Measurements from ENCODE around the gene ANXA1. TPM values are rescaled to one million over a fixed set of nuclear protein-coding genes. Genes with fewer than 3 reads are reported as not detected.

The ANXA1 gene
- total RNA-seq, 1 experiment from 2014 or later, result 8.3 TPM

DNA sequence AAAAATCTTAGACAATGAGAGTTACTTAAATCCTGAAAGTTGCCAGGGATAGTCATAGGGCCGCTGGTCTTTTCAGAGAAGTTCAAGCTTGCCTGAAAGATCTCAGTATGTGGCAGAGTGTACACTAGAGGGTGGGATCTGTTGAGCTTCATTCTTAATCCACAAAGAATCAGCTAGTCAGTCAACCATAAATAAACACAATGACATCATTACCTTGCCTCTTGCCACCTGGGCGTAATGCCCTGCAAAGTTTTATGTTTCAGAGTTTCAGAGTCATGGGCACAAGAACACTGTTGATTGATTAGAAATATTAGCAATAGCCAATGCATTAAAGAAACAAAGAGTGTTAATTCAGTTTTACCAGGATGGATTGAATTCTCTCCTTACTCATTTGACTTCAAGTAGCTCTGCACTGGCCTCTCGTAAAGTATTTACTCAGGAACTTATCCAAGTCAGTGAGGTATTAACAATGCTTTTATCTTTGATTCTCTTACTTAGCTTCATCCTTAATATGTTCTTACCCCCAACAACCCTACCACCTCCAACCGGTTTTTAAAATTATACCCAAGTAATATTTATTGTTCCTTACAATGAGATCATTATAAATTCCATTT lies 14.3 kb upstream of the ANXA1 start:
- Mint-ChIP-seq H3K36me3 (ENCODE audit: insufficient read depth, unreplicated experiment) (no peaks in the 10 kb centered on the region), H3K27ac (ENCODE audit: unreplicated experiment) (no peak overlapping the region), H3K27me3 (ENCODE audit: insufficient read depth, unreplicated experiment) (no peaks in the 10 kb centered on the region), H3K9me3 (ENCODE audit: unreplicated experiment) (no peaks in the 10 kb centered on the region), H3K4me3 (ENCODE audit: unreplicated experiment) (no peak overlapping the region), H3K4me1 (ENCODE audit: low read depth, unreplicated experiment) (no peaks in the 10 kb centered on the region)
- TF ChIP-seq, protein P1, sequence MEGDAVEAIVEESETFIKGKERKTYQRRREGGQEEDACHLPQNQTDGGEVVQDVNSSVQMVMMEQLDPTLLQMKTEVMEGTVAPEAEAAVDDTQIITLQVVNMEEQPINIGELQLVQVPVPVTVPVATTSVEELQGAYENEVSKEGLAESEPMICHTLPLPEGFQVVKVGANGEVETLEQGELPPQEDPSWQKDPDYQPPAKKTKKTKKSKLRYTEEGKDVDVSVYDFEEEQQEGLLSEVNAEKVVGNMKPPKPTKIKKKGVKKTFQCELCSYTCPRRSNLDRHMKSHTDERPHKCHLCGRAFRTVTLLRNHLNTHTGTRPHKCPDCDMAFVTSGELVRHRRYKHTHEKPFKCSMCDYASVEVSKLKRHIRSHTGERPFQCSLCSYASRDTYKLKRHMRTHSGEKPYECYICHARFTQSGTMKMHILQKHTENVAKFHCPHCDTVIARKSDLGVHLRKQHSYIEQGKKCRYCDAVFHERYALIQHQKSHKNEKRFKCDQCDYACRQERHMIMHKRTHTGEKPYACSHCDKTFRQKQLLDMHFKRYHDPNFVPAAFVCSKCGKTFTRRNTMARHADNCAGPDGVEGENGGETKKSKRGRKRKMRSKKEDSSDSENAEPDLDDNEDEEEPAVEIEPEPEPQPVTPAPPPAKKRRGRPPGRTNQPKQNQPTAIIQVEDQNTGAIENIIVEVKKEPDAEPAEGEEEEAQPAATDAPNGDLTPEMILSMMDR (IDR thresholded peaks at IDR 0.05; ENCODE audit: insufficient read depth in 1 of 2, low read depth in 1 of 2, low read length in 1 of 2, severe bottlenecking in 1 of 2, unreplicated experiment in 1 of 2), result no peak
- no peak for DNase-seq
- Histone ChIP-seq H3K4me3 (ENCODE audit: low read depth, low read length) (no peak overlapping the region), H3K36me3 (ENCODE audit: control insufficient read depth, insufficient read depth, low read length) (no peaks in the 10 kb centered on the region), H3K4me1 (no peaks in the 10 kb centered on the region), H3K27me3 (replicated peaks; ENCODE audit: control insufficient read depth, insufficient read depth, low read length) (no peaks in the 10 kb centered on the region), H3K9me3 (no peaks in the 10 kb centered on the region)
- CTCF ChIA-PET, result no interaction called here
- POLR2A ChIA-PET, result no interaction called here
- intact Hi-C loops (cut with micrococcal nuclease; ENCODE audit: unreplicated experiment), result no loop called here
- BruUV-seq (replicated peaks), result no TSS peak

DNA sequence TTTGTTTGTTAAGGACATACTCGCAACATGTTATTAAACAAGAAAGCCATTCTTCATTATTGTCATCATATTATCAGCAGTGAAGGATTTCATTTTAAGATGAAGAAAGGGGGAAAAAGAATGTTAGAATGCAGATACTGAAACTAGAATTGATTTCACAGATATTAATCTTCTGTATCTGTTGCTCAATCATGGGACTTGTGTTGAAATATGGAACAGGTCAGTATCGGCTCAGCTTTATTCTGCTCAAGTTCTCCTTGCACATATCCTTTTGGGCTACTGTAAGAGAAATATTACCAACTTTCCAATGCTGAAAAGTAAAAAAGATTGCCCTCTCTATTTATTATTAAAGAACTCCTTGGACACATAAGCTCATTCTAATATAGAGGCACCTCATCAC lies 13.8 kb upstream of the ANXA1 start:
- Mint-ChIP-seq H3K4me3 (ENCODE audit: unreplicated experiment) (no peak overlapping the region), H3K9me3 (ENCODE audit: unreplicated experiment) (no peaks in the 10 kb centered on the region), H3K27ac (ENCODE audit: unreplicated experiment) (no peak overlapping the region), H3K4me1 (ENCODE audit: low read depth, unreplicated experiment) (no peaks in the 10 kb centered on the region), H3K27me3 (ENCODE audit: insufficient read depth, unreplicated experiment) (no peaks in the 10 kb centered on the region), H3K36me3 (ENCODE audit: insufficient read depth, unreplicated experiment) (no peaks in the 10 kb centered on the region)
- CTCF ChIA-PET, result no interaction called here
- TF ChIP-seq, protein P1 (IDR thresholded peaks at IDR 0.05; ENCODE audit: insufficient read depth in 1 of 2, low read depth in 1 of 2, low read length in 1 of 2, severe bottlenecking in 1 of 2, unreplicated experiment in 1 of 2), result no peak
- no peak overlapping the region for H3K4me3 ChIP-seq (ENCODE audit: low read depth, low read length)
- DNase-seq, result no peak
- POLR2A ChIA-PET, result no interaction called here
- H3K36me3 ChIP-seq (ENCODE audit: control insufficient read depth, insufficient read depth, low read length), result no peaks in the 10 kb centered on the region
- no peaks in the 10 kb centered on the region for H3K4me1 ChIP-seq
- H3K27me3 ChIP-seq (replicated peaks; ENCODE audit: control insufficient read depth, insufficient read depth, low read length), result no peaks in the 10 kb centered on the region
- BruUV-seq (replicated peaks), result no TSS peak
- intact Hi-C loops (cut with micrococcal nuclease; ENCODE audit: unreplicated experiment), result no loop called here
- H3K9me3 ChIP-seq, result no peaks in the 10 kb centered on the region

DNA sequence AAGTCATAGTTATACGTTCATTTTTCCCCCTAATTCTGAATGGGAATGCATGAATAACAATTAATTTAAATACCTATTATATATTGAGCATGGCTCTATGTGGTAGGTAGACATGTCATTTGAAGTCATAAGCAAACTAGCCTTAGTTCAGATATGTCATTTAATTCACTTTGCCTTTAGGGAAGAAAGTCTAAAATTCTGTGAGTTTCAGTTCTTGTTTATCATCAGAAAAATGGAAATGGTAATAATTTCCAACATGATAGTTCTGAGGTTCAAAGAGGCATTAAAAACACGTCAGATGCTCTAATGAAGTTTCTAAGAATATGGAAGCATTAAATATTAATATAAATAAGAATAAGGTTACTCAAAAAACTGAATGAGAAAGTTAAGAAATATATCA lies 13.1 kb upstream of the ANXA1 start:
- Histone ChIP-seq H3K4me1 (no peaks in the 10 kb centered on the region), H3K27me3 (replicated peaks; ENCODE audit: control insufficient read depth, insufficient read depth, low read length) (no peaks in the 10 kb centered on the region), H3K36me3 (ENCODE audit: control insufficient read depth, insufficient read depth, low read length) (no peaks in the 10 kb centered on the region), H3K9me3 (no peaks in the 10 kb centered on the region), H3K4me3 (ENCODE audit: low read depth, low read length) (no peak overlapping the region)
- Mint-ChIP-seq H3K4me1 (ENCODE audit: low read depth, unreplicated experiment) (no peaks in the 10 kb centered on the region), H3K27me3 (ENCODE audit: insufficient read depth, unreplicated experiment) (no peaks in the 10 kb centered on the region), H3K36me3 (ENCODE audit: insufficient read depth, unreplicated experiment) (no peaks in the 10 kb centered on the region), H3K9me3 (ENCODE audit: unreplicated experiment) (no peaks in the 10 kb centered on the region), H3K4me3 (ENCODE audit: unreplicated experiment) (no peak overlapping the region), H3K27ac (ENCODE audit: unreplicated experiment) (no peak overlapping the region)
- intact Hi-C loops (cut with micrococcal nuclease; ENCODE audit: unreplicated experiment), result no loop called here
- ChIA-PET POLR2A (no interaction called here), CTCF (no interaction called here)
- DNase-seq, result no peak
- no TSS peak for BruUV-seq (replicated peaks)
- TF ChIP-seq, protein P1 (IDR thresholded peaks at IDR 0.05; ENCODE audit: insufficient read depth in 1 of 2, low read depth in 1 of 2, low read length in 1 of 2, severe bottlenecking in 1 of 2, unreplicated experiment in 1 of 2), result no peak
